GM12892 (cell line): Measurements from ENCODE around the gene TRIM16.

Source experiments
- POLR2A ChIP-seq: IDR thresholded peaks from 2 replicates; pipeline ENCODE4 v1.6.1; 2011; ENCODE audit warnings: low read depth, low read length, control low read depth
- POLR2AphosphoS5 ChIP-seq: IDR thresholded peaks from 2 replicates; pipeline ENCODE4 v1.6.1; 2011; ENCODE audit warnings: low read depth, low read length, control low read depth
- TAF1 ChIP-seq: IDR thresholded peaks from 2 replicates; pipeline ENCODE4 v1.6.1; 2011; ENCODE audit warnings: low read depth, mild to moderate bottlenecking, control low read depth, low read length, borderline replicate concordance

DNA sequence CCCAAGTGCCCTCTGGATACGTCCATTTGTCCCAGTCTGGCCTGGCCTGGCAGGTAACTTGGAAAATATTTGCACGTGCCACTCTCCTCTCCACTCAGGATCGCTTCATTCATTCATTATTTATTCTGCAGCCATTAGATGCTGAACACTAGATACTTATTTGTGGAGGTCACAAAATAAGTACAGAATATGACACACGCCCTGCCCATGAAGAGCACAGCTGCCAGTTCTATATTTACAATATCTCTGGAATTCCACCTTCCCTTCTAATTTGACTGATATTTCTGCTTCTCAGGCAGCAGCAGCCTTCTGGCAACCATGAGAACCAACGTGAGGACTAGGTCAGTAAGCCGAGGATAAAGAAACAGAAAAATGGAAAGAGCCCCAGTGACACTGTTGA is 20.9 kb downstream of the TRIM16 start:
- TF ChIP-seq POLR2AphosphoS5 (no peak), POLR2A (no peak), TAF1 (no peak)
